ENCODE data around the gene HAGHL. TPM values are rescaled to one million over a fixed set of nuclear protein-coding genes. Genes with fewer than 3 reads are reported as not detected.

Gene HAGHL, protein sequence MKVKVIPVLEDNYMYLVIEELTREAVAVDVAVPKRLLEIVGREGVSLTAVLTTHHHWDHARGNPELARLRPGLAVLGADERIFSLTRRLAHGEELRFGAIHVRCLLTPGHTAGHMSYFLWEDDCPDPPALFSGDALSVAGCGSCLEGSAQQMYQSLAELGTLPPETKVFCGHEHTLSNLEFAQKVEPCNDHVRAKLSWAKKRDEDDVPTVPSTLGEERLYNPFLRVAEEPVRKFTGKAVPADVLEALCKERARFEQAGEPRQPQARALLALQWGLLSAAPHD
- 10.6 and 21.1 TPM in 2 replicates for total RNA-seq (ENCODE audit: low replicate concordance)

GRCh38 chr16:726438-727290 lies at the start of gene HAGHL, which contains the start of gene CCDC78:
Gene HAGHL (plus strand): TSS chr16:727106. CDS start chr16:727510, 404 bp downstream.
Gene CCDC78 (minus strand): TSS chr16:726443. CDS start chr16:726367, 76 bp downstream.
- TF ChIP-seq CTCF (IDR thresholded peaks at IDR 0.05; ENCODE audit: insufficient read depth, low read length): no peak
- DNase-seq (ENCODE audit: low read depth): no peak
- peak within 1 kb of the TSS; percentile 73 for H3K4me3 ChIP-seq (ENCODE audit: low read depth, low read length)

- no peak for DNase-seq (ENCODE audit: low read depth)
- H3K4me3 ChIP-seq (ENCODE audit: low read depth, low read length): no peak overlapping the region
- no peak for TF ChIP-seq CTCF (IDR thresholded peaks at IDR 0.05; ENCODE audit: insufficient read depth, low read length)
Measured at GRCh38 chr16:677316-678190, 49.4 kb upstream of the HAGHL start.

DNA sequence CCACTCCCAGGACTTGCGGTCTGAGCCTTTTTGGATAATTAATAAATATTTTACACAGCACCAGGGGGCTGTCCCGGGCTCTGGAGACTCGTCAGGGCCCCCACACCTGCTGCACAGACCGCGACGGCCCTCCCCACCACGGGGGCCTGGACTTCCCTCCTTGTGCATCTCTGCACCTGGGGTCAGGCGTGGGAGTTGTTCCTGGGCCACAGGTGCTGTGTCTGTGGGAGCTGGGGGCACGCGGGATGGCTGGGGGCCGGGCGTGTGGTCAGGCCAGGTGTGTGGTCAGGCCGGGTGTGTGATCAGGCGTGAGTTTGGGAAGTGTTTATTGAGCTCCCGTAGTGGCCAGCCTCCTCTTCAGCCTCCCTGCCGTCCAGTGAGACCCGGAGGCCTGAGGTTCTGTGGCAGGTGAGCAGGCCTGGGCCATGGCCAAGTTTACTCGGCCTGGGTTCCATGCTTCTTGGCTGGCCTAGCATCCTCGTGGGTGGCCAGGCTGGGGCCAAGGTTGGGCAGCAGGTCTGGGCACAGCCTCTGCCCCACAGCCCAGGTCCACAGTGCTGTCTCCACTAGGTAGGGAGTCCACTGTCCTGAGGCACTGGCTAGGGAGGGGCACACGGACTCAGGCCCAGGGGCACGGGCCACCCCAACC lies 48.6 kb upstream of the HAGHL start:
- TF ChIP-seq CTCF (IDR thresholded peaks at IDR 0.05; ENCODE audit: insufficient read depth, low read length): no peak
- no peak overlapping the region for H3K4me3 ChIP-seq (ENCODE audit: low read depth, low read length)
- no peak for DNase-seq (ENCODE audit: low read depth)

- H3K4me3 ChIP-seq (ENCODE audit: low read depth, low read length): peak overlapping the region; percentile 65
- TF ChIP-seq CTCF (IDR thresholded peaks at IDR 0.05; ENCODE audit: insufficient read depth, low read length): no peak
- DNase-seq (ENCODE audit: low read depth): peak; percentile 44
Measured at GRCh38 chr16:678858-679813, 47.8 kb upstream of the HAGHL start.

GRCh38 chr16:679814-680624 lies 46.9 kb upstream of the HAGHL start, which contains the start of gene STUB1:
Gene STUB1 (plus strand): TSS chr16:680410. CDS start chr16:680526, 116 bp downstream.
- TF ChIP-seq CTCF (IDR thresholded peaks at IDR 0.05; ENCODE audit: insufficient read depth, low read length): no peak
- H3K4me3 ChIP-seq (ENCODE audit: low read depth, low read length): peak within 1 kb of the TSS; percentile 82
- peak; percentile 80 for DNase-seq (ENCODE audit: low read depth)

Data from fibroblast of the aortic adventitia (primary cell).